HEK293 (cell line): ENCODE measurements around the gene ENDOD1.

ENCODE experiments used
- CTCF ChIA-PET: fragments of 350-600 bp; formaldehyde crosslinking; extraction: SDS; loops from one replicate; lab custom pipeline; 2021; ENCODE audit warnings: antibody characterized with exemption; lab: Yijun Ruan, JAX
- POLR2A ChIA-PET: fragments of 300-600 bp; formaldehyde crosslinking; extraction: SDS; loops from one replicate; lab custom pipeline; 2020; ENCODE audit warnings: antibody characterized with exemption, inconsistent platforms; lab: Yijun Ruan, JAX
- H3K27ac ChIP-seq: fragments of 200-500 bp; sonication (Bioruptor generic); 2 replicates; pipeline ENCODE4 v1.5.1; 2014; ENCODE audit warnings: low read depth, low read length, control low read depth, inconsistent platforms; ENCODE audit errors: extremely low read depth
- H3K36me3 ChIP-seq, 2 experiments: fragments of 200-500 bp in 1 of 2; sonication (Bioruptor generic) in 1 of 2; 1 replicate in 1 of 2; 2 replicates in 1 of 2; pipeline ENCODE4 v1.5.1; 2014 to 2017; ENCODE audit warnings: inconsistent platforms in 2 of 2, low read length in 2 of 2; ENCODE audit not compliant: control insufficient read depth in 2 of 2, insufficient read depth in 1 of 2
- H3K4me1 ChIP-seq: fragments of 200-500 bp; sonication (Bioruptor generic); 2 replicates; pipeline ENCODE4 v1.5.1; 2014; ENCODE audit warnings: mild to moderate bottlenecking, low read length, inconsistent platforms; ENCODE audit not compliant: control insufficient read depth, insufficient read depth
- H3K4me3 ChIP-seq: 2 replicates; pipeline ENCODE4 v1.5.1; 2011; ENCODE audit warnings: low read depth, mild to moderate bottlenecking, control low read depth, low read length, moderate library complexity
- H3K9me3 ChIP-seq: fragments of 200-500 bp; sonication (Bioruptor generic); 2 replicates; pipeline ENCODE4 v1.5.1; 2014; ENCODE audit warnings: low read depth, low read length, inconsistent platforms; ENCODE audit not compliant: control insufficient read depth, insufficient read depth
- AEBP2 ChIP-seq: fragments of 450-650 bp; formaldehyde crosslinking; IDR thresholded peaks from 2 replicates; pipeline ENCODE4 v1.5.1; 2016; ENCODE audit warnings: missing biosample characterization, missing genetic modification characterization, borderline replicate concordance
- EGR2 ChIP-seq: fragments of 450-650 bp; formaldehyde crosslinking; IDR thresholded peaks from 2 replicates; pipeline ENCODE4 v1.5.1; 2016; ENCODE audit warnings: low read depth, missing biosample characterization, missing genetic modification characterization
- MEIS1 ChIP-seq: sonication (generic); formaldehyde crosslinking; IDR thresholded peaks from 2 replicates; pipeline ENCODE4 v1.8.1; 2022; ENCODE audit warnings: missing genetic modification reagents, mild to moderate bottlenecking, borderline replicate concordance
- PRDM10 ChIP-seq: fragments of 450-650 bp; formaldehyde crosslinking; IDR thresholded peaks from 2 replicates; pipeline ENCODE4 v1.5.1; 2016; ENCODE audit warnings: missing biosample characterization, missing genetic modification characterization
- SALL2 ChIP-seq: fragments of 450-650 bp; formaldehyde crosslinking; IDR thresholded peaks from 2 replicates; pipeline ENCODE4 v1.5.0; 2017; ENCODE audit warnings: missing biosample characterization, mild to moderate bottlenecking, missing genetic modification characterization, borderline replicate concordance
- TSHZ1 ChIP-seq: fragments of 450-650 bp; formaldehyde crosslinking; IDR thresholded peaks from 2 replicates; pipeline ENCODE4 v1.5.1; 2016; ENCODE audit warnings: missing biosample characterization, missing genetic modification characterization, borderline replicate concordance
- ZFP41 ChIP-seq: fragments of 450-650 bp; formaldehyde crosslinking; IDR thresholded peaks from 2 replicates; pipeline ENCODE4 v1.5.1; 2016; ENCODE audit warnings: missing biosample characterization, missing genetic modification characterization, borderline replicate concordance
- ZNF148 ChIP-seq: fragments of 450-650 bp; formaldehyde crosslinking; IDR thresholded peaks from 2 replicates; pipeline ENCODE4 v1.5.0; 2017; ENCODE audit warnings: missing biosample characterization, missing genetic modification characterization, borderline replicate concordance
- ZNF157 ChIP-seq: fragments of 450-650 bp; formaldehyde crosslinking; IDR thresholded peaks from 2 replicates; pipeline ENCODE4 v1.5.1; 2016; ENCODE audit warnings: missing biosample characterization, missing genetic modification characterization
- ZNF350 ChIP-seq: fragments of 450-650 bp; formaldehyde crosslinking; IDR thresholded peaks from 2 replicates; pipeline ENCODE4 v1.5.0; 2017; ENCODE audit warnings: missing biosample characterization, mild to moderate bottlenecking, missing genetic modification characterization
- ZNF398 ChIP-seq: fragments of 450-650 bp; formaldehyde crosslinking; IDR thresholded peaks from 2 replicates; pipeline ENCODE4 v1.5.1; 2017; ENCODE audit warnings: missing biosample characterization, missing genetic modification characterization
- ZNF404 ChIP-seq: fragments of 450-650 bp; formaldehyde crosslinking; IDR thresholded peaks from 2 replicates; pipeline ENCODE4 v1.5.1; 2017; ENCODE audit warnings: missing biosample characterization, missing genetic modification characterization
- ZNF449 ChIP-seq: fragments of 450-650 bp; formaldehyde crosslinking; IDR thresholded peaks from 2 replicates; pipeline ENCODE4 v1.5.1; 2017; ENCODE audit warnings: missing biosample characterization, mild to moderate bottlenecking, missing genetic modification characterization, moderate library complexity
- ZNF514 ChIP-seq: fragments of 450-650 bp; formaldehyde crosslinking; IDR thresholded peaks from 2 replicates; pipeline ENCODE4 v1.5.1; 2016; ENCODE audit warnings: missing biosample characterization, missing genetic modification characterization
- ZNF530 ChIP-seq: fragments of 450-650 bp; formaldehyde crosslinking; IDR thresholded peaks from 2 replicates; pipeline ENCODE4 v1.5.1; 2016; ENCODE audit warnings: low read depth, missing biosample characterization, missing genetic modification characterization
- ZNF544 ChIP-seq: fragments of 450-650 bp; formaldehyde crosslinking; IDR thresholded peaks from 2 replicates; pipeline ENCODE4 v1.5.0; 2017; ENCODE audit warnings: missing biosample characterization, missing genetic modification characterization
- ZNF558 ChIP-seq: fragments of 450-650 bp; formaldehyde crosslinking; IDR thresholded peaks from 2 replicates; pipeline ENCODE4 v1.5.1; 2016; ENCODE audit warnings: missing biosample characterization, missing genetic modification characterization
- ZNF600 ChIP-seq: fragments of 450-650 bp; formaldehyde crosslinking; IDR thresholded peaks from 2 replicates; pipeline ENCODE4 v1.5.1; 2016; ENCODE audit warnings: missing biosample characterization, missing genetic modification characterization
- ZNF623 ChIP-seq: fragments of 450-650 bp; formaldehyde crosslinking; IDR thresholded peaks from 2 replicates; pipeline ENCODE4 v1.5.1; 2016; ENCODE audit warnings: missing biosample characterization, missing genetic modification characterization
- ZNF658 ChIP-seq: fragments of 450-650 bp; formaldehyde crosslinking; IDR thresholded peaks from 2 replicates; pipeline ENCODE4; 2016; ENCODE audit warnings: missing biosample characterization, missing genetic modification characterization
- ZNF843 ChIP-seq: fragments of 450-650 bp; formaldehyde crosslinking; IDR thresholded peaks from 2 replicates; pipeline ENCODE4 v1.5.1; 2016; ENCODE audit warnings: missing biosample characterization, missing genetic modification characterization

ENDOD1 gene

GRCh38 chr11:95148406-95148805 lies 58.8 kb downstream of the ENDOD1 start (continued):
- TF ChIP-seq ZNF449 (tag by site-specific recombination) = no peak
- TF ChIP-seq ZNF404 = no peak
- no peak for TF ChIP-seq SALL2 (tag by site-specific recombination)

GRCh38 chr11:95148938-95149337 lies 59.3 kb downstream of the ENDOD1 start:
- H3K4me3 ChIP-seq = no peak overlapping the region
- TF ChIP-seq ZNF558 (tag by site-specific recombination) = no peak
- TF ChIP-seq ZNF157 (tag by site-specific recombination) = no peak
- TF ChIP-seq MEIS1 = no peak
- no peak for TF ChIP-seq EGR2 (tag by site-specific recombination)
- TF ChIP-seq SALL2 (tag by site-specific recombination) = no peak
- TF ChIP-seq ZNF843 = no peak
- TF ChIP-seq ZNF404 = no peak
- no peak for TF ChIP-seq ZNF350
- TF ChIP-seq ZNF658 (tag by site-specific recombination) = no peak
- TF ChIP-seq TSHZ1 = no peak
- TF ChIP-seq ZNF514 (tag by site-specific recombination) = no peak
- no peak for TF ChIP-seq ZNF623 (tag by site-specific recombination)
- TF ChIP-seq ZNF398 (tag by site-specific recombination) = no peak
- TF ChIP-seq PRDM10 (tag by site-specific recombination) = no peak
- TF ChIP-seq ZNF530 (tag by site-specific recombination) = no peak
- TF ChIP-seq ZFP41 (tag by site-specific recombination) = no peak
- TF ChIP-seq AEBP2 = no peak
- no peak for TF ChIP-seq ZNF148 (tag by site-specific recombination)
- no peak for TF ChIP-seq ZNF544 (tag by site-specific recombination)
- TF ChIP-seq ZNF600 = no peak
- TF ChIP-seq, all 188 proteins: peak for 0
- Histone ChIP-seq H3K36me3 (no peaks in the 10 kb centered on the region), H3K4me1 (no peaks in the 10 kb centered on the region; the same call in none of the 2 replicates), H3K9me3 (no peaks in the 10 kb centered on the region), H3K27ac (no peak overlapping the region)
- ChIA-PET POLR2A (interaction anchor here (2.3 kb wide), 1 partner anchor 641 kb away, joined by 5 read pairs; the partner anchor contains the start of gene FAM76B), CTCF (interaction anchor here (1.5 to 3.3 kb wide), 2 partner anchors 80 to 526 kb away, joined by 4 to 36 read pairs; partner anchors contain the start of gene SRSF8)
